Daoy (cell line): ENCODE measurements around the gene ETFB. TPM values are rescaled to one million over a fixed set of nuclear protein-coding genes. Genes with fewer than 3 reads are reported as not detected.
"Not testable (repeated sequence)": the region's sequence is repeated elsewhere in the genome, so short reads cannot be mapped to it uniquely, and the experiment has no call there.

Experiments
- DNase-seq: peaks from one replicate; pipeline ENCODE4 v3.0.0-alpha.2; 2015; ENCODE audit warnings: low read depth
- total RNA-seq: library from RNA; depleted of rRNA; stranded (reverse); fragments of >200 nt; shearing (Covaris generic); gene quantifications from 2 replicates; pipeline ENCODE4 v1.2.3, GENCODE V29; 2014; rRNA removed

The ETFB gene
- 155 and 193 TPM in 2 replicates for total RNA-seq

DNA sequence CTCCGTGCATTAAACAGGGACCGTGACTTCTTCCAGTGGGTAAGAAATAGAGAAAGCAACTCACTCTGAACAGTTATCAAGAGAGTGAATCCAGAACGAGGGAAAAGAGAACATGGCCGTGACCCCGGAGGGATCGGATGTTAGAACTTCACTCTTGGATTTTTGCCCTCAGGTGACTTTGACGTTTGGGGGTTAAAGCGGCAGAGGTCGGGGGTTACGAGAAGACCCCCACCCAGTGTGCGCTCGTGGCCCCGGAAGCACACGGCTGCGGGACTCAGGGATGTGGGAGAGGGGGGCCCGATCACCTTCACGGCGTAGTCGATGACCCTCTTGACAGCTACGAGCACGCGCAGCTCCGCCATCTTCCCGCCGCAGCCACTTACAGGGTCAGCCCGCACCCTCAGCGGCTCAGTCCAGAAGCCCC, at the start of gene ETFB:
Gene ETFB (minus strand): TSS at position 424 of the 424 bp plus-strand sequence. CDS start 62 bp downstream, at position 362.
- no peak for DNase-seq

DNA sequence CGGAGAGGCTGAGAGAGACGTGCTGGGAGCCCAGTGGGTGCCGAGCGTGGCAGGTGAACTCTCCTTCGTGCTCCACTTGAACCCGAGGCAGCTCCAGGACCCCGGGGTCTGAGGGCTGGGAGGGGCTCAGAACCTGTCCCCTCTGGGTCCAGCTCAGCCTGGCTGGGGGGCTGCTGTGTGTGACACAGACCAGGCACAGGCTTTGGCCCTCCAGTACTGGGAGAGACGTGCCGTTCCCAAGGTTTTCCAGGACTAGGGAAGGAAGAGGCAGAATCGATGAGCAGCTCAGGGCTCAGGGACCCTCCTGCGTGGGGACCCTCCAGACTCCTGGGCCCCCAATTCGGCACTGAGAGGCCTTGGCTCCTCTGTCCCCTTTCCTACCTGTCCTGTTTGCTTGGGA, 49.0 kb upstream of the ETFB start:
- DNase-seq: no peak

DNA sequence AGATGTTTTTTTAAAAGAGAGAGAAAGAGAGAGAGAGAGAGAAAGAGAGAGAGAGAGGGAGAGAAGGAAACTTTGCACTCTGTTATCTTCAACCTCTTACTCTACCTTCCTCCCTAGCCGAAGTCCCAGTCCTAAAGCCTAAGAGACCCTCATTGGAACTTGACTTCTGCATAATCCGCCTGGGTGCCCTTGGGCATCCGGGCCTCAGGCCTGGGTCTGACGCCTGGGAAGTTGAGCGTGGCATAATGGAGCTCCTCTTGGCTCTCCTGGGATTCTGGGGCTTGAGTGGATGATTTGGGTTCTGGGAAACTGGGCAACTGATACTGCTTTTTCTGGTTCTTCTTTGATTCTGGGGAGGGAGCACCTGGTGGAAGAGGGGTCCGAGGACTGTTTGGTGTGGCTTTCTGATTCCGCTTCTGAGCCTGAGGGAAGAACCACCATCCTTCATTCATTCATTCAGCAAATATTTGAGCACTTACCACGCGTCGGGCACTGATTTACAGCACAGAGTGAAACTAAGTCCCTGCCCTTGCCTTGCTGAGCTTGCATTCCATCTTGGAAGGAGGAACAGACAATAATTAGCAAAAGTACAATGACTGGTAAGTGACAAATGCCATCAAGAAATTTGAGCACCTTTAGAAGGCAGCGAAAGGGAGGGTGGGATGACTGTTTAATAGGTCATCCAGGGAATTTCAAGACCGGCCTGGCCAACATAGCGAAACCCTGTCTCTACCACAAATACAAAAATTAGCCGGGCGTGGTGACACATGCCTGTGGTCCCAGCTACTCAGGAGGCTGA, 45.0 kb upstream of the ETFB start:
- peak; percentile 22 for DNase-seq

DNA sequence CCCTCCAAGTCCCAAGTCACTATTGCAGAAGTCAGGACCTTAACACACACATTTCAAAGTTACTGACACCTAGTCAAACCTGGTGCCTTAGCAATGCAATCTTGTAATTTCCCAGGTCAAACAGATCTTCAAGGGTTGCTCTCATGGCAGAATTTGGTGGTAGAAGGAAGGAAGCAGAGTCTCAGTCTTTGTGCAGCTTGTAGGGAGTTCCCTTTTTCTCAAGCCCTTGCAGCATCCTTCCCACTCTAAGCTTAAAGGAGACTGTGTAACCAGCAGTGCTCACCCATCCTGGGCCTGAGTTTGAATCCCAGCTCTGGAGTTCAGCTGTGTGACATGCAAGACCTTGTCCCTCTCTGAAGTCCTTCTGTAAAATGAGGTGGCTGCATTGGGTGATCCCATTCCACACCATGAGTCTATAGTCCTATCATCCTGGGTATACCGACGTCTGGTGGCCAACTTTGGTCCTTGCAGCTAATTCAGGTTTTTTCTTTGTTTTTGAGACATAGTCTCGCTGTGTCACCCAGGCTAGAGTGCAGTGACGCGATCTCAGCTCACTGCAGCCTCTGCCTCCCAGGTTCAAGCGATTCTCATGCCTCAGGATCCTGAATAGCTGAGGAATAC, 41.4 kb upstream of the ETFB start:
- peak; percentile 52 for DNase-seq

DNA sequence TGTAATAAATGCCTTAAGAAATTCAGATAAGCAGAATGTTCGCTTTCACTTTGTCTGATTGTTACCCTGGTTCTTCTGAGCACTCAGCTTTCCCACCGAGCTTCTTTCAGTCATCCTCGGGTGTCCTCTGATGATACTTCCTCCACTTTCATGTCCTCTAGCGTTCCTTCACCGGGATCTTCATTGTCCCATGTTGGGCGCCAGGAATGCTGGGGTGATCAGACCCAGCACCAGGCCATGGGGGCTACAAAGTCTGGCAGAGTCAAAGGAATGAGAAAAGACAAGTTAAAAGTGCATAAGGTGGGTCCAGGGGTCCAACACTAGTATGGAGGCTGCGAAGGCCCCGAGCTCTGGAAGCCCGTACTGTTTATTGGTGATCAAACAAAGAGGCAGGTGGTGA, 35.9 kb upstream of the ETFB start:
- no peak for DNase-seq

DNA sequence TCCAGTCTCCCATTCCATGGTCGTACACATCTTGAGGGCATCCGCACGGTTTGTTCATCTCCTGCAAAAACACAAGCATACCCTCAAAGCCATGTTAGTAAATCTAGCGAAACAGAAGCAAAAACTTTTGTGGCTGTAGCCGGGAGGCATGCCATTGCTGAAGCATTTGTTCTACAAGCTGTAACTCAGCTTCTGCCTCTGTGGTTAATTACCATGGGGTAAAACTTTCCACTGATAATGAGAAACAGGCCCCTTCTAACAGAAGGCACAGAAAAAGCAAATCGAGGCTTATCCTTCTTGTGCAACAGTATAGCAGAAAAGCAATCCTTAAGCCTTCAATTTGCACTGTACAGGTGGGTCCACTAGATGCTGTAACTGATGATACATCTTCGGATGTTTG, 33.7 kb upstream of the ETFB start:
- DNase-seq: not testable (repeated sequence)

DNA sequence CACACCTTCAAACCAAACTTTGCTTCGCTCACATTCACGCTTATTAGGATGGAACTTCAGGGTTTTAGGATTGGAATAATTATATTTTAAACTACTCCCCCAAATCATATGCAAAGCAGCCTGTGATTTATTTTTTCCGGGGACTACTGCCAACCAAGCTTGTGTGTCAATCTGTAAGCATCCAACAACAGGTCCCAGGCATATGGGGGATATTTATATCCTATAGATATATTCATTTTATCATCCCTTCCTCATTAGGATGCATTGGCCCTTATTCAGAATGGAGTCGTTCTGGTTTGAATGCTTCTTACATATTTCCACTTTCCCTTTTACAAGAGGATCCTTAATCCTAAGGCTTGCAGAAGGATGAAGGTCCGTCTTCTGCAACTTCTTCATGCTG, 33.0 kb upstream of the ETFB start:
- no peak for DNase-seq

DNA sequence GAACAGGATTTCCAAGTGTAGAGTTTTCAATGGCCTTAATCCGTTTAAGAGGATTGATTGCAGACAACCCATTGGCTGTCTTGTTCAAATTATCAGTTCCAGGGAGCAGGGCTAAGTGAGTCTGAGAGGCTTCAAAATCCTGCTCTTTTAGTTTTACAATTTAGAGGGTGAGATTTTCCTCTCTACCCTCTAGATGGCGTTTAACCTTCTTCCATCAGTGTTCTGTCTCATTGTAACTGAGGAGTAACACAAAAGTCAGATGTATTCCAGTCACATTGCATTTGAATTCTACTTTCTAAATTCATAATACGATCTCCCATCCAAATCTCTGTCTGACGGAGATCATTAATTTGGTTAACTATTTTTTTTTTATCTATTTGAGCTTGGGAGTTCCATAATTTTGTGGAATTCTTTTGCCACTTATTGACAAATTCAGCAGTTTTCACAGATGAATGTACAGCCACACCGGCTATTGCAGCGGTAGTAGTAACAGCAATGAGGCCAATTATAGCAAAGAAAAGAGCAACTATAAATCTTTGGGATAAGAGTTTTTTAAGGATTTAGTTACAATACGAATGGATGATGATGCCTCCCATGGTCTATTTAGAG, 32.0 kb upstream of the ETFB start:
- no peak for DNase-seq

DNA sequence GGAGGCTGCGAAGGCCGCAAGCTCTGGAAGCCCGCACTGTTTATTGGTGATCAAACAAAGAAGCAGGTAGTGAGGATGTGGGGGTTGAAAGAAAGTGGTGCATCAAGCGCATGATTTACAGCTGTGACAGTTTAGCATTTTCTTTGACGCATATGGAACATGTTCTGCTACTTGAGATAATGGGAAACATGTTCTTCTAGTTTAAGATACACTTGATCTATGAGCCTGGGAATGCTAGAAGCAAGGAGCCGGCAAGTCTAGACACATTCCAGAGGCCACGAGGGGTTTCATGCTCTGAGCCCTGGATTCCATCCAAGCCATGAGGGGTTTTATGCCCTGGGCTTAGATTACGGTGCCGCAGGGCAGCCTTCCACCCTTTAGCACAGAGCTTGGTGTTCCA, 31.3 kb upstream of the ETFB start:
- DNase-seq: not testable (repeated sequence)

DNA sequence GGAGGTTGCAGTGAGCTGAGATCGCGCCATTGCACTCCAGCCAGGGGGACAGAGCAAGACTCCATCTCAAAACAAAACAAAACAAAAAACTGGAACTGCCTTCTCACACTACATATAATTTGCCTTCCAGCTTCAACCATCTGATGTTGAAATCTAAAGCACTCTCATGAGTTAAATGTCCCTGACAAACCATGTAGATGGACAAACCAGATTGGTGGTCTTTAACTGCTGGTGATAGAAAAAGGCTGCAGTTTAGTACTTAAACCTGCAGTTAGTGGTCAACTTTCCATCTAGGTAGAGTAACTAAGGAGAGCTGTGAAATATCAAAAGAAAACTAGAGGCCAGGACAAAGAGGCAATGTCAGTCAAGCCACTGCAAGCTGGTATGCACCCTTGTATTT, 30.0 kb upstream of the ETFB start:
- no peak for DNase-seq

DNA sequence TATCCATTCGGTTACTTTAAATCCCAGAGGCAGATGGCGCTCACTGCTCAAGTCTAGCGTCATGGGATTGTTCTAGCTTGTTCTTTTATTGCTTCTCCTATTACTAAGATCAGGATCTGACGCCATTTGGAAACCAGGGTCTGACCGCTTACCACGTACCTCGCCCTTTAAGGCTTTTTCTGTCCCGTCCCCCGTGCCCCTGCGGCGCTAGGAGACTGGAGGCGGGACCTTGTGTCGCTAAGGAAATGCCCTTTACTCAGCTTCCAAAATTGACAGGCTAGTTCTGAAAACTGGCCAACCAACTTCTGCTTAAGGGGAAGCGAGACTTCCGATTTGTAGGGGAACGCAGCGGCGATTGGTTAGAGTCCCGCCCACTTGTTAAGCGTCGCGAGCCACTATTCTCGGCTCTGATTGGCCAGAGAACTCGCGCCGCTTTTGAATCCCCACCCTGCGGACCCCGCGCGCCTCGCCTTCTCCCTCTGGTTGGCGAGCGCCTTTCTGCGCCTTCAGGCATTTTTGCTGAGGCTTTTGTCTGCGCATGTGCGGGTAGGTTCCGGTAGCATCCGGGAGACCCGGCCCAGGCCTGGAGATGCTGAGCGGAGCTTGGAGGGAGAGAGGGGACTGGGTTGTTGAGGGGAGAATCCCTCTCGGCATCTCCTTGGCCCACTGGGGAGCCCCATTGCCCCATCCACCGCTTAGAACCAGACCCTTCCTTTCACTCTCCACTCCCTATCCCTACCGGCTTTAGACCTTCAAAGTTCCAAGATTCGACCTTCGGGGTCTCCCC, 28.1 kb upstream of the ETFB start:
- DNase-seq: peak; percentile 99

DNA sequence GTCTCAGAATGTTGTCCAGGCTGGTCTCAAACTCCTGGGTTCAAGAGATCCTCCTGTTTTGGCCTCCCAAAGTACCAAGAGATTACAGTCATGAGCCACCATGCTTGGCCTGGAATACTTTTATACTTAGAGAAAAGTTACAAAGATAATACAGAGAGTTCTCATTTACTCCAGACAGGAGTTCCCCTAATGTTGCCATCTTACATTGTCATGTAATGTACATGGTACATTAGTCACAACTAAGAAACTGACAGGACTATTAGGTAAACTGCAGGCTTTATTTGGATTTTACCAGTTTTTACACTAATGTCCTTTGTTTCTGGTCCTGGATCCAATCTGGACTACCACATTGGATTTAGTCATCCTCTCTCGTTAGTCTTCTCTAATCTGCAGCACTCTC, 26.5 kb upstream of the ETFB start:
- DNase-seq: no peak

DNA sequence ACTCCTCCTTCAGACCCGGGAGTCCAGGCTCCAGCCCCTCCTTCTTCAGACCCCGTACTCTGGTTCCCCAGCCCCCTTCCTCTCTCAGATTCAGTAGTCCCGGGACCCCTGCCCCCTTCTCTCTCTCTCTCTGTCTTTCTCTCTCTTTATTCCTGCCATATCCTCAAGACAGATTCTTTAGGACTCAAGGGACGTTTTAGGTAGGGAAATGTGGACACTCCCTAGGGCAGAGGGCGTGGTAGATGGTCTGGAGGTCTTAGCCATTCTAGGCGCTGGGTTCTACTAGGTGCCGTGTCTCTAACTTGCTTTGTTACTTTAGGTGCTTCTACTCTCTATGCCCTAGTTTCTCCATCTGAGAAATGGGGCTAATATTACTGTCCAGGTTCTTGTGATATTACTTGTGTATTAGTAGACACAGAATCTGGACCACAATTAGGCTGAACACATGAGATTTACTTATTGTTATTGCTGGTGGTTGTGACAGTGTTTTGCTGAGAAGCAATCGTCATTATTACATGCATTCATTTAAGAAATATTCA, 25.0 kb upstream of the ETFB start:
- no peak for DNase-seq

DNA sequence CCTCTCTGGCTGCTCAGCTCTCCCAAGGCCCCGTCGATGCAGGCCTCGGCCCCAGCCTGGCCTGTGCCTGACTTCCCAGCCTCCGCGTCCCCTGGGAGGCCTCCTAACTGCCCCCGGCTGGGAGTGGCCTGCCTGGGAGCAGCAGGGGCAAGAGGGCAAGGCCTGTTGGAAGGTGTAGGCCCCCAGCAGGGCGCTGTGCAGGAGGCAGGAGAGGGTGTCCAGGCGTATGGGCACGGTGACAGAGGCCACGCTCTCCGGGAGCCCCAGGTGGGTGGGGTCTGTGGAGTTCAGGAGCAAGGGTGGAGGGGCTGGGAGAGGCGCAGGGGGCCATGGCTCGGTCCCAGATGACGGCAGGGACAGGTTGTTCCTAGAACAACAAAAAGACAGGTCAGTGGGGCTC, 23.0 kb upstream of the ETFB start:
- DNase-seq: no peak

DNA sequence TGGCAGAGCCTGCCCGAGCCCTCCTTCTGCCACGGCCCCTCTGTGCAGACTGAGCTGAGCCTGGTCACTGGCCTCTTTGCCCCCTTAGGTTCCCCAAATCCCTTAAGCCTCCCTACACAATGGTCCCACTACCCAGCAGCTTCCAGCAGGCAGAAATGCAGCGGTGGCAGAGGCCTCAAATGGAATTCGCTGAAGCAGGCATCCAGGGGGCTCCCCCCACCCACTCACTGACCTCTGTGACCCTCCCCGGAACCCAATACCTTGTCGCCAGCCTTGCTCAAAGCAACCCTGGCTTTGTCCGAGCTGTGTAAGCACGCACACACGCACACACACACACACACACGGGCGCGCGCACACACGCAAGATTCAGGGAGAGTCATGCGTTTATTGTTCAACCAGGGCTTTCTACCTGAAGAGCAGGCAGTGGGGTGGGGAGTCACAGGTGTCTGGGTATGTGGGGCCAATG, 21.8 kb upstream of the ETFB start, which contains the start of gene LIM2:
Gene LIM2 (minus strand): TSS at position 51 of the 466 bp plus-strand sequence. CDS start 531 bp downstream, outside the sequence.
- DNase-seq: no peak

DNA sequence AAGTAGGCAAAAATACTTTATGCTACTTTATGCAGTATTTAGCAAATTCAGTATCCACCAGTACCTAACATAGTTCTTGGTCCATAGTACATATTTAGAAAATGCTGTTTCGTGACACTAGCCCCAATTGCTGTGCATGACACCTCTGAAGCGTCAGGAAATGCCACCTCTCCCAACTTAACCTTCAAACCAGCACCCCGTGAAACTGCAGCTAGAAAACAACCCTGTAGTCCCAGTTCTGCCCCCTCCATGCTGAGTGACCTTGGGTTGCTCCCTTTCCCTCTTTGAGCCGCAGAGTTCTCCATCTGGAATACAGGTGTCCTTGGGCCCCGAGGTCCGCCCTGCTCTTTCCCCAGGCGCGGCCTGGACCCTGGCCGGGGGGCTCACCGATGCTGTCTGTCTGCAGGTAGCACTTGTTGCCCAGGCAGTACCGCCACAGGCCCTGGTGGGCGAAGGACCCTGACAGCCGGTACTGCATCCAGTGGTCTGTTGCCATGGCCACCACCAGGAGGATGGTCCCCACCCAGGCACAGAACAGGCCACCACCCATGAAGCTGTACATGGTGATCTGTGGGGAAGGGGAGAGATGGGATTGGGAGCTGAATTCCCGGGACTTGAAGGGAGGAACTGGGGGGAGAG, 20.8 kb upstream of the ETFB start:
- no peak for DNase-seq

DNA sequence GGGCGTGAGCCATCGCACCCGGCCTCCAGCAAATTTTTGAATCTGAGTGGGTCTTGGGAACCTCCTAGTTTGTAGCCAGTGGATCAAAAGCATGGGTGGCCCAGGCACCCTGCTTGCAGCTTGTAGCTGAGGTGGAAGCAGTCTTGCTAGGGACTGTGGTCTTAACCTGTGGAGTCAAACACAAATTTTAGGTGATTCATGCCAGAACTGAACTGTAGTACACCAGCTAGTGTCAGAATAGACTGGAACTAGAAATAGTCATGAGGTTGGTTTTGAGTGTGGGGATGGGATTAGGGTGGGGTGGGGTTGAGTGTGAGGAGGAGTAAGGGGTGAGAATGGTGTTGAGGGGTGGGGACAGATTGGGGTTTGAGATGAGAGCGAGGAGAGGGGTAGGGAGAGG, 15.8 kb upstream of the ETFB start:
- no peak for DNase-seq

DNA sequence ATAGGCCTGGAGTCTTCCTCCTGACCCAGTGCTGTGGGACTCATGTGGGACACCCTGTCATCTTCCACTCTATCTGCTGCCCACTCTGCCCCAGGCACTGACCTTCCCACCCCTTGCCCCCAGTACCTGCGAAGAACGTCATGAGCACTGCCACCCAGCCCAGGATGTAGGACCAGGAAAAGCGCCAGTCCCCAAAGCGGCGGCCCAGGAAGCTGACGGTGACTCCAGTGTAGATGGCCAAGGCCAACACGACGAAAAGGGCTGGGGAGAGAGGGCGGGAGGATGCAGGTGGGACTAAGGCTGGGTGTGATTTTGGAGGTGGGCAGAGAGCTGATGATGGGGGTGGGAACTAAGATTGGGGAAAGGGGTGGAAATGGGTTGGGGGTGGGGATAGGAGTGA, 14.2 kb upstream of the ETFB start:
- no peak for DNase-seq

DNA sequence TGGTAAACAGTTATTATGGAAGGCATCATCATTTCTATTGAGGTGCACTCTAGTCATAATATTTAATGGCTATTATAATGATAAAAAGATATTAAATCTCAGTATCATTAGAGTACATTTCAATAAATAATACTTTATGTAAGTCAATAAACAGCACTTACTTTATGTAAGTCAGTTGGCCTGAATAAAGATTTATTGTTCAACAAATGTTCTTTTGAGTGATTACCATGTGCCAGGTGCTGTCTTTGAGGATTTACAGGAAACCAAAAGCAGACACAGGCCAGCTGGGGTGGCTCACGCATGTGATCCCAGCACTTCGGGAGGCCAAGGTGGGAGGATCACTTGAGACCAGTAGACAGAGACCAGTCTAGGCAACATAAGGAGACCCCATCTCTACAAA, 11.2 kb upstream of the ETFB start:
- DNase-seq: no peak

DNA sequence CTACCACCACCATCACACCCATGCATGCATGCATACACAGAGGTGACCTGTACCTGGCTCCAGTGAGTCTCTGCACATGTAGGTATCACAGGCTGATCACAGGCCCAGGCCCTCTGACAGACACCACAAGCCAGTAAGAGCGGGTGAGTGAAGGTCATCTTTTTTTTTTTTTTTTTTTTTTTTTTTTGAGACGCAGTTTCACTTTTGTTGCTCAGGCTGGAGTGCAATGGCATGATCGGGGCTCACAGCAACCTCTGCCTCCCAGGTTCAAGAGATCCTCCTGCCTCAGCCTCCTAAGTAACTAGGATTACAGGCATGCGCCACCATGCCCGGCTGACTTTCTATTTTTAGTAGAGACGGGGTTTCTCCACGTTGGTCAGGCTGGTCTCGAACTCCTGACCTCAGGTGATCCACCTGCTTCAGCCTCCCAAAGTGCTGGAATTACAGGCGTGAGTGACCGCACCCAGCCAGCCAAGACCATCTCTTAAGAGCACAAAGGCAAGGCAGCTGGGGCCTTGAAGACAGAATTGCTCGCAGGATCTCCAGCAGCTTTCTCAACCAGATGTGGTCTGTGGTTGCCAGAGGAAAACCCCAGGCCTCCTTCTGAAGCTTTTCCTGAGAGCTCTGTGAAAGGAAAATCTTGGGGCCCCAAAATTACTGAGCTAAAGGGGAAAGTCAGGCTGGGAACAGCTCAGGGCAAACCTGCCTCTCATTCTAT, 9.5 kb upstream of the ETFB start:
- DNase-seq: peak; percentile 36
